HepG2 (cell line): ENCODE measurements around the gene MCM10. TPM values are rescaled to one million over a fixed set of nuclear protein-coding genes. Genes with fewer than 3 reads are reported as not detected.

Experiments used
- ATAC-seq: fragments of 200-7000 bp; cut with Tn5 transposase; 3 replicates; pipeline ENCODE4 v1.9.1; 2020; ENCODE audit warnings: mild to moderate bottlenecking, moderate library complexity
- Bru-seq: library from RNA; stranded (reverse); fragments of 400-500 nt; gene quantifications from one replicate; lab custom pipeline; 2021; lab: Mats Ljungman, UMichigan
- BruChase-seq, 2 experiments: library from RNA; stranded (reverse); fragments of 400-500 nt; gene quantifications; one replicate each; lab custom pipeline; 2021; lab: Mats Ljungman, UMichigan
- BruUV-seq: library from RNA; stranded (reverse); fragments of 400-500 nt; replicated peaks from 2 replicates; lab custom pipeline; 2021; lab: Mats Ljungman, UMichigan
- CTCF ChIA-PET: fragments of 300-600 bp; formaldehyde crosslinking; extraction: SDS; loops from one replicate; lab custom pipeline; 2021; ENCODE audit warnings: low total read pairs, inconsistent platforms, low intra/inter-chr PET ratio; lab: Yijun Ruan, JAX
- POLR2A ChIA-PET: fragments of 350-600 bp; sonication (Branson Sonifier 250); formaldehyde crosslinking; loops from one replicate; lab custom pipeline; 2020; ENCODE audit warnings: antibody characterized with exemption, inconsistent platforms; lab: Yijun Ruan, JAX
- DNase-seq: peaks from one replicate; pipeline ENCODE4 v3.0.0-alpha.2; 2015; ENCODE audit warnings: low spot score
- FAIRE-seq: peaks from 3 replicates; lab custom pipeline; 2011; peaks lifted over from hg19 to GRCh38; lab: Jason Lieb, UNC
- H2AFZ ChIP-seq: one replicate; pipeline ENCODE4 v1.6.1; 2011; ENCODE audit warnings: low read length, inconsistent platforms
- H3K27ac ChIP-seq: fragments of 300-600 bp; 3 replicates; pipeline ENCODE4 v1.8.0; 2011; ENCODE audit warnings: mixed run types, mild to moderate bottlenecking, mixed read lengths, low read length, inconsistent platforms; ENCODE audit not compliant: insufficient read depth; ENCODE audit errors: extremely low read length
- H3K27me3 ChIP-seq, 2 experiments: fragments of 200-600 bp in 1 of 2; 2 replicates in 1 of 2; 3 replicates in 1 of 2; pipeline versions ENCODE4 v1.6.0 to v1.8.0; 2011; ENCODE audit warnings: low read length in 2 of 2, mild to moderate bottlenecking in 2 of 2, moderate library complexity in 2 of 2, inconsistent platforms in 1 of 2; ENCODE audit not compliant: insufficient read depth in 2 of 2, control insufficient read depth in 1 of 2
- H3K36me3 ChIP-seq, 2 experiments: fragments of 200-600 bp in 1 of 2; replicated peaks in 1 of 2; 2 replicates in 1 of 2; 3 replicates in 1 of 2; pipeline versions ENCODE4 v1.5.1 to v1.8.0; 2011; ENCODE audit warnings: low read length in 2 of 2, inconsistent platforms in 1 of 2; ENCODE audit not compliant: insufficient read depth in 2 of 2, control insufficient read depth in 1 of 2
- H3K4me1 ChIP-seq: 2 replicates; pipeline ENCODE4 v1.5.1; 2012; ENCODE audit warnings: low read length, inconsistent platforms; ENCODE audit not compliant: insufficient read depth
- H3K4me2 ChIP-seq: 2 replicates; pipeline ENCODE4 v1.6.0; 2011; ENCODE audit warnings: low read depth, low read length, inconsistent platforms
- H3K4me3 ChIP-seq, 3 experiments: fragments of 200-600 bp in 1 of 3; sonication (generic), shearing (Covaris generic) in 1 of 3; replicated peaks in 1 of 3; 2 replicates each; pipeline ENCODE4 v1.5.1; 2011 to 2016; ENCODE audit warnings: low read length in 3 of 3, inconsistent platforms in 2 of 3, low read depth in 2 of 3, mild to moderate bottlenecking in 2 of 3, control low read depth in 1 of 3, mixed read lengths in 1 of 3; ENCODE audit not compliant: insufficient read depth in 1 of 3
- H3K79me2 ChIP-seq: one replicate; pipeline ENCODE4 v1.6.1; 2011; ENCODE audit warnings: low read length, inconsistent platforms; ENCODE audit not compliant: insufficient read depth
- H3K9ac ChIP-seq: 2 replicates; pipeline ENCODE4 v1.6.0; 2011; ENCODE audit warnings: mild to moderate bottlenecking, low read depth, low read length, inconsistent platforms; ENCODE audit not compliant: insufficient read depth
- H3K9me3 ChIP-seq: 2 replicates; pipeline ENCODE4 v1.5.1; 2012; ENCODE audit warnings: mild to moderate bottlenecking, low read length
- H4K20me1 ChIP-seq: 2 replicates; pipeline ENCODE4 v1.6.0; 2011; ENCODE audit warnings: inconsistent platforms, mild to moderate bottlenecking, low read length, moderate library complexity; ENCODE audit not compliant: insufficient read depth
- CCDC6 ChIP-seq: sonication (generic); formaldehyde crosslinking; IDR thresholded peaks from 2 replicates; pipeline ENCODE4 v1.8.1; 2022; ENCODE audit warnings: mild to moderate bottlenecking, missing genetic modification reagents, moderate library complexity
- FOXA1 ChIP-seq, 2 experiments: fragments of 450-650 bp in 1 of 2; sonication (generic) in 1 of 2; formaldehyde crosslinking in 1 of 2; IDR thresholded peaks; 2 replicates each; pipeline versions ENCODE4 v1.4.0 to v1.6.1; 2016 to 2020; ENCODE audit warnings: missing genetic modification reagents in 1 of 2
- HHEX ChIP-seq: IDR thresholded peaks from 2 replicates; pipeline ENCODE4 v1.6.1; 2016; ENCODE audit warnings: control low read depth
- HNRNPLL ChIP-seq: fragments of 200-400 bp; formaldehyde crosslinking; IDR thresholded peaks from 2 replicates; pipeline ENCODE4 v1.6.1; 2017; ENCODE audit warnings: mild to moderate bottlenecking, low read depth, low read length; ENCODE audit not compliant: poor library complexity, severe bottlenecking
- MIER3 ChIP-seq: IDR thresholded peaks from 2 replicates; pipeline ENCODE4 v1.6.1; 2016; ENCODE audit warnings: missing compliant biosample characterization, borderline replicate concordance
- PCBP2 ChIP-seq: fragments of 200-400 bp; formaldehyde crosslinking; optimal IDR thresholded peaks from 2 replicates; pipeline ENCODE3; 2018; ENCODE audit warnings: low read length, low read depth; ENCODE audit not compliant: poor library complexity, severe bottlenecking
- SRF ChIP-seq: IDR thresholded peaks from 2 replicates; pipeline ENCODE4 v1.6.1; 2011; ENCODE audit warnings: mild to moderate bottlenecking, low read depth, low read length, moderate library complexity
- YY1 ChIP-seq: IDR thresholded peaks from 2 replicates; pipeline ENCODE4 v1.6.1; 2011; ENCODE audit warnings: low read length, low read depth, moderate library complexity, mild to moderate bottlenecking; ENCODE audit not compliant: insufficient read depth, insufficient replicate concordance
- ZBTB7A ChIP-seq: sonication (generic); formaldehyde crosslinking; IDR thresholded peaks from 2 replicates; pipeline ENCODE4 v1.8.0; 2022; ENCODE audit warnings: mild to moderate bottlenecking, missing genetic modification reagents
- ZC3H13 ChIP-seq: sonication (generic); formaldehyde crosslinking; IDR thresholded peaks from 2 replicates; pipeline ENCODE4 v1.8.1; 2023; ENCODE audit warnings: mild to moderate bottlenecking, missing genetic modification reagents, moderate library complexity
- ZHX1 ChIP-seq: sonication (generic); formaldehyde crosslinking; IDR thresholded peaks from 2 replicates; pipeline ENCODE4 v1.8.1; 2022; ENCODE audit warnings: low read depth, mild to moderate bottlenecking, missing genetic modification reagents
- ZNF264 ChIP-seq: sonication (generic); formaldehyde crosslinking; IDR thresholded peaks from 2 replicates; pipeline ENCODE4 v1.4.0; 2020; ENCODE audit warnings: missing genetic modification reagents
- WGBS: methylation state at CpG from one replicate; pipeline ENCODE4 v1.1.6; 2017; ENCODE audit warnings: low lambda C conversion rate; 5-methylcytosine and 5-hydroxymethylcytosine counted together
- in situ Hi-C: cut with HindIII; loops from 2 replicates; pipeline ENCODE4 v1.10.0; 2017; ENCODE audit warnings: low pct_unique_long_range_greater_than_20kb; ENCODE audit not compliant: extremely low pct_ligation_motif_present
- intact Hi-C: fragments of 100-400 bp; cut with micrococcal nuclease; formaldehyde crosslinking; loops from one replicate; pipeline ENCODE4 v1.10.0; 2022; ENCODE audit not compliant: unreplicated experiment
- long read RNA-seq, 2 experiments: library from RNA in 1 of 2; library from polyadenylated mRNA in 1 of 2; stranded (forward) in 1 of 2; unstranded in 1 of 2; transcript quantifications; one replicate each; pipeline ENCODE4 v2.0.0, GENCODE V29; 2019 to 2022
- polyA minus RNA-seq, 3 experiments: library from RNA; depleted of rRNA, polyadenylated mRNA; stranded (reverse); fragments of >200 nt; gene quantifications; 2 replicates each; pipeline ENCODE4 v1.2.3, GENCODE V29; 2011; ENCODE audit warnings: low replicate concordance in 1 of 3
- polyA plus RNA-seq, 8 experiments: library from polyadenylated mRNA; depleted of rRNA in 3 of 8; stranded (reverse) in 7 of 8; unstranded in 1 of 8; fragments of >200 nt; fragmentation: Illumina TruSeq in 4 of 8; extraction: Trizol in 4 of 8; gene quantifications; 2 replicates each; pipeline versions ENCODE4 v1.2.1 to v1.2.3, GENCODE V29; 2011 to 2016; ENCODE audit warnings: low read depth in 4 of 8, missing spikeins in 1 of 8, mixed read lengths in 1 of 8; ENCODE audit not compliant: insufficient read depth in 1 of 8
- total RNA-seq, 5 experiments: library from RNA; depleted of rRNA; stranded (reverse); fragments of >200 nt; fragmentation: Illumina TruSeq; extraction: Trizol; gene quantifications; 2 replicates each; pipeline ENCODE4 v1.2.3, GENCODE V29; 2016; ENCODE audit warnings: low read depth in 1 of 5

MCM10 gene
- total RNA-seq (2016; rRNA removed; fragmentation: Illumina TruSeq; extraction: Trizol) (31.3 and 41.8 TPM in 2 replicates), polyA plus RNA-seq (2011; rRNA removed) (2.0 and 2.8 TPM in 2 replicates), polyA minus RNA-seq (2011; rRNA and poly(A)+ RNA removed; ENCODE audit: low replicate concordance) (4.7 and 13.7 TPM in 2 replicates), Bru-seq, nascent RNA (percentile 50 among the genes with signal in this experiment), BruChase-seq, experiment 1, labeled RNA remaining after a 6-hour chase (percentile 56 among the genes with signal in this experiment), BruChase-seq, experiment 2, labeled RNA remaining after a 2-hour chase (percentile 56 among the genes with signal in this experiment)
- total RNA-seq (2016; cell fraction: cytosol; rRNA removed; fragmentation: Illumina TruSeq; extraction: Trizol; ENCODE audit: low read depth): 5.6 and 6.2 TPM in 2 replicates
- total RNA-seq (2016; cell fraction: insoluble cytoplasmic fraction; rRNA removed; fragmentation: Illumina TruSeq; extraction: Trizol): 28.3 and 39.8 TPM in 2 replicates
- total RNA-seq (2016; cell fraction: membrane; rRNA removed; fragmentation: Illumina TruSeq; extraction: Trizol): 7.1 and 8.4 TPM in 2 replicates
- 27.5 and 28.3 TPM in 2 replicates for total RNA-seq (2016; cell fraction: nucleus; rRNA removed; fragmentation: Illumina TruSeq; extraction: Trizol)
- 1.7 and 1.9 TPM in 2 replicates for polyA plus RNA-seq (2011; cell fraction: cytosol; rRNA removed)
- polyA plus RNA-seq (2011; cell fraction: nucleus; rRNA removed): 2.7 and 2.8 TPM in 2 replicates
- 2.2 and 7.7 TPM in 2 replicates for polyA plus RNA-seq (2012)
- polyA plus RNA-seq (2016; cell fraction: cytosol; fragmentation: Illumina TruSeq; extraction: Trizol; ENCODE audit: low read depth): 0.73 and 0.94 TPM in 2 replicates
- polyA plus RNA-seq (2016; cell fraction: insoluble cytoplasmic fraction; fragmentation: Illumina TruSeq; extraction: Trizol; ENCODE audit: low read depth): 24.9 and 28.1 TPM in 2 replicates
- 2.0 and 2.2 TPM in 2 replicates for polyA plus RNA-seq (2016; cell fraction: membrane; fragmentation: Illumina TruSeq; extraction: Trizol; ENCODE audit: low read depth)
- 16.5 and 22.1 TPM in 2 replicates for polyA plus RNA-seq (2016; cell fraction: nucleus; fragmentation: Illumina TruSeq; extraction: Trizol; ENCODE audit: insufficient read depth, low read depth)
- polyA minus RNA-seq (2011; cell fraction: cytosol; rRNA and poly(A)+ RNA removed): 4.3 and 4.8 TPM in 2 replicates
- polyA minus RNA-seq (2011; cell fraction: nucleus; rRNA and poly(A)+ RNA removed): 11.3 and 12.1 TPM in 2 replicates
- long read RNA-seq, experiment 1, full-length matches to known transcripts: 4 of 22 reads
- long read RNA-seq, experiment 1, partial matches to known transcripts: 15 of 22 reads
- long read RNA-seq, experiment 1, other reads (novel, unspliced or antisense): 3 of 22 reads
- long read RNA-seq, experiment 2, full-length matches to known transcripts: 1 of 7 reads
- long read RNA-seq, experiment 2, partial matches to known transcripts: 4 of 7 reads
- long read RNA-seq, experiment 2, other reads (novel, unspliced or antisense): 2 of 7 reads

GRCh38 chr10:13160934-13161856, at the start of gene MCM10:
TSS of gene MCM10 (plus strand) at chr10:13161558. CDS start at chr10:13164203, 2,645 bp downstream.
- peak within 1 kb of the TSS; percentile 67 to 87 (median 79) for H3K4me3 ChIP-seq
- BruUV-seq: no TSS peak
- no peaks in the 10 kb centered on the region for H3K36me3 ChIP-seq
- DNase-seq (peak; percentile 98), ATAC-seq (peak; percentile 99), FAIRE-seq (peak; percentile 98)
- peak within 1 kb of the TSS; percentile 99 for H2AFZ ChIP-seq
- ChIA-PET CTCF (interaction anchor here (1.2 to 1.8 kb wide), 3 partner anchors 62 to 279 kb away, joined by 3 to 10 read pairs (median 9); partner anchors contain the start of gene OPTN), POLR2A (interaction anchor here (0.8 to 1.9 kb wide), 2 partner anchors 138 to 141 kb away, joined by 3 to 7 read pairs; no protein-coding TSS in a partner anchor)
- peaks cover 16% of the 10 kb centered on the region for H3K79me2 ChIP-seq
- H3K4me1 ChIP-seq: peaks cover 26% of the 10 kb centered on the region
- no peaks in the 10 kb centered on the region for H3K9me3 ChIP-seq
- H3K4me2 ChIP-seq: peak within 1 kb of the TSS; percentile 93
- H4K20me1 ChIP-seq: no peaks in the 10 kb centered on the region
- no peaks in the 10 kb centered on the region for H3K27me3 ChIP-seq
- peak within 1 kb of the TSS; percentile 64 for H3K9ac ChIP-seq
- in situ Hi-C loops (no loop called here), intact Hi-C loops (loop anchor here (1.0 to 5.0 kb wide), 3 partner anchors 59 to 192 kb away; partner anchors contain the start of gene OPTN)
- WGBS: under 1% methylated on average over 18 of the region's 56 CpGs
- peak within 1 kb of the TSS; percentile 34 for H3K27ac ChIP-seq
- TF ChIP-seq HNRNPLL (peak; percentile 45), HHEX (no peak), PCBP2 (no peak), FOXA1 (IDR thresholded peaks at IDR 0.05) (no peak), FOXA1 (CRISPR knock-in tag; IDR thresholded peaks at IDR 0.05) (peak; percentile 41; the same call in 1 of the 2 replicates), ZBTB7A (no peak), MIER3 (0 out of 2 replicates have a peak, but pooled peaks have one; percentile 61), ZC3H13 (CRISPR knock-in tag) (0 out of 2 replicates have a peak, but pooled peaks have one; percentile 42), SRF (peak; percentile 60; the same call in 1 of the 2 replicates), ZNF264 (CRISPR knock-in tag) (no peak), ZHX1 (CRISPR knock-in tag) (peak; percentile 83; the same call in 1 of the 2 replicates), CCDC6 (CRISPR knock-in tag) (peak; percentile 10; the same call in 1 of the 2 replicates), YY1 (peak; percentile 99)
